Left ventricle myocardium inferior (tissue), 1 donor: ENCODE data around the gene AFAP1. TPM values are rescaled to one million over a fixed set of nuclear protein-coding genes. Genes with fewer than 3 reads are reported as not detected.

ENCODE experiments used
- DNase-seq: peaks from one replicate; pipeline ENCODE4 v3.0.0-alpha.2; 2020
- H3K27ac ChIP-seq: fragments of 200-600 bp; replicated peaks from 2 replicates; pipeline ENCODE4 v1.8.0; 2021
- H3K27me3 ChIP-seq: fragments of 200-600 bp; 2 replicates; pipeline ENCODE4 v1.8.0; 2021; ENCODE audit warnings: low read depth
- H3K36me3 ChIP-seq: fragments of 200-600 bp; 2 replicates; pipeline ENCODE4 v1.8.0; 2021
- H3K4me1 ChIP-seq: fragments of 200-600 bp; 2 replicates; pipeline ENCODE4 v1.8.0; 2021
- H3K4me3 ChIP-seq: fragments of 200-600 bp; 2 replicates; pipeline ENCODE4 v1.8.0; 2021; ENCODE audit warnings: mild to moderate bottlenecking, moderate library complexity
- H3K9me3 ChIP-seq: fragments of 200-600 bp; replicated peaks from 2 replicates; pipeline ENCODE4 v1.8.0; 2021
- intact Hi-C: fragments of 100-400 bp; cut with micrococcal nuclease; formaldehyde crosslinking; loops from one replicate; pipeline ENCODE4 v1.11.0; 2022
- total RNA-seq: library from RNA; stranded (reverse); fragmentation: NEBNext Ultra II Directional; extraction: Animal tissue kit (Norgen Biotek cat#: 25700); gene quantifications from one replicate; pipeline ENCODE4 v1.2.1, GENCODE V29; 2021
- TF ChIP-seq, protein P1 (sequence below): fragments of 200-600 bp; IDR thresholded peaks from 2 replicates; pipeline ENCODE4 v1.8.0; 2021; ENCODE audit warnings: antibody characterized with exemption, mild to moderate bottlenecking, borderline replicate concordance
- donor health status: DM: no; HTN: yes; CAD: no; lungs with severe emphysema.

AFAP1 gene
- total RNA-seq, 1 donor from 2014 or later: 6.8 TPM

DNA sequence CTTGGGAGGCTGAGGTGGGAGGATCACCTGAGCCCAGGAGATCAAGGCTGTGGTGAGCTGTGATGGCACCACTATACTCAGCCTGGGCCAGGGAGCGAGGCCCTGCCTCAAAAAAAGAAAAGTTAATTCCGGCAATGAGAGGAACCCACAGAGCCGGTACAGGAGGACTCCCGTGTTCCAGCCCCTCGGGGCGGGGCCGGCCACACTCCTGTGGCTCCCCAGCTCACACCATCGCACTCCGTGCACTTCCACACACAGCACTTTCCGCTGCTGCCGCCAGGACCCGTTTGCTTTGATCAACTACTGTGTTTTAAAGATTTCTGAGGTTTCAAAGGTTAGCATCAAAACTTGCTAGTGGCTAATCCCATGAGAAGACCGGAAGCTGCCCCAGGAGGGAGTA, 171.7 kb downstream of the AFAP1 start:
- peak; percentile 7 for DNase-seq
- Histone ChIP-seq H3K9me3 (no peaks in the 10 kb centered on the region), H3K36me3 (peaks cover 26% of the 10 kb centered on the region), H3K4me3 (no peak overlapping the region), H3K27me3 (no peaks in the 10 kb centered on the region), H3K4me1 (peaks cover 14% of the 10 kb centered on the region), H3K27ac (no peak overlapping the region)
- intact Hi-C loops: no loop called here
- TF ChIP-seq, protein P1, sequence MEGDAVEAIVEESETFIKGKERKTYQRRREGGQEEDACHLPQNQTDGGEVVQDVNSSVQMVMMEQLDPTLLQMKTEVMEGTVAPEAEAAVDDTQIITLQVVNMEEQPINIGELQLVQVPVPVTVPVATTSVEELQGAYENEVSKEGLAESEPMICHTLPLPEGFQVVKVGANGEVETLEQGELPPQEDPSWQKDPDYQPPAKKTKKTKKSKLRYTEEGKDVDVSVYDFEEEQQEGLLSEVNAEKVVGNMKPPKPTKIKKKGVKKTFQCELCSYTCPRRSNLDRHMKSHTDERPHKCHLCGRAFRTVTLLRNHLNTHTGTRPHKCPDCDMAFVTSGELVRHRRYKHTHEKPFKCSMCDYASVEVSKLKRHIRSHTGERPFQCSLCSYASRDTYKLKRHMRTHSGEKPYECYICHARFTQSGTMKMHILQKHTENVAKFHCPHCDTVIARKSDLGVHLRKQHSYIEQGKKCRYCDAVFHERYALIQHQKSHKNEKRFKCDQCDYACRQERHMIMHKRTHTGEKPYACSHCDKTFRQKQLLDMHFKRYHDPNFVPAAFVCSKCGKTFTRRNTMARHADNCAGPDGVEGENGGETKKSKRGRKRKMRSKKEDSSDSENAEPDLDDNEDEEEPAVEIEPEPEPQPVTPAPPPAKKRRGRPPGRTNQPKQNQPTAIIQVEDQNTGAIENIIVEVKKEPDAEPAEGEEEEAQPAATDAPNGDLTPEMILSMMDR: no peak

DNA sequence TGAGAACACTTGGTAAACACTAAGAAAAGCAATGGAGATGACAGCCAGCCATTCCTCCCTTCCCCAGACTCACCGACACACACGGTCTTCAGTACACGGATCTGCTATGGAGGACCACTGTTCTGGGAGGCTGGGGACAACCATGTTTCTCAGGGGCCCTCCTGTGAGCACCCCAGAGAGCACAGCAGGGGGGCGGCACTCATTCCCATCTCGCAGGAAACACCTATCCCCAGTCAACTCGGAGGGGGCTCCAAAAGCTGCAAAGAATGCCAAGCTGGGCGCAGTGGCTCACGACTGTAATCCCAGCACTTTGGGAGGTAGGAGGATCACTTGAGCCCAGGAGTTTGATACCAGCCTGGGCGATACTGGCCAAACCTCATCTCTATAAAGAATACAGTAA, 172.1 kb downstream of the AFAP1 start:
- intact Hi-C loops: no loop called here
- peak; percentile 4 for DNase-seq
- Histone ChIP-seq H3K4me1 (peaks cover 12% of the 10 kb centered on the region), H3K4me3 (no peak overlapping the region), H3K27ac (no peak overlapping the region), H3K9me3 (no peaks in the 10 kb centered on the region), H3K36me3 (peaks cover 25% of the 10 kb centered on the region), H3K27me3 (no peaks in the 10 kb centered on the region)
- TF ChIP-seq, protein P1: no peak

GRCh38 chr4:7766661-7767345, 172.9 kb downstream of the AFAP1 start:
- peaks cover 20% of the 10 kb centered on the region for H3K36me3 ChIP-seq
- H3K4me1 ChIP-seq: peaks cover 14% of the 10 kb centered on the region
- H3K9me3 ChIP-seq: no peaks in the 10 kb centered on the region
- H3K27ac ChIP-seq: no peak overlapping the region
- H3K4me3 ChIP-seq: no peak overlapping the region
- DNase-seq: peak; percentile 36
- intact Hi-C loops: no loop called here
- H3K27me3 ChIP-seq: no peaks in the 10 kb centered on the region
- TF ChIP-seq, protein P1: no peak

DNA sequence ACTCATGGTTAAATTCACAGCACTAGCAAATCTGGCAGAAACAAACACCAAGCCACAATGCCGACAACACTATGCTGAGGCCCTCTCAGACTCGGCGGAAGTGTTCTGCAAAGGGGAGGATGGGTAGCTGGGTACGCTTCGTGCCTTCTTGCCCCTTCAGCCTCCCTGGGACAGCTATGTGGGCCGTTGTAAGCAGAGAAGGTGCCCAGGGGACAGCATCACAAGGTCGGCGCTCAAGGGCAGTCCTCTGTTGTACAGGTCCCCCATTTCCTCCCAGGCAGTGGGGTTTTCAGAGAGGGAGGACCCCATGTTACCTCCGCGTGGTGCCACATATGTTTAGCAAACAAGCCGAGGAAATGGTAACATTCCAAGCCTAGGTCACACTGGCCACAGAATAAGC, 173.6 kb downstream of the AFAP1 start:
- Histone ChIP-seq H3K4me3 (no peak overlapping the region), H3K4me1 (peaks cover 15% of the 10 kb centered on the region), H3K9me3 (no peaks in the 10 kb centered on the region), H3K27ac (no peak overlapping the region), H3K36me3 (peaks cover 16% of the 10 kb centered on the region), H3K27me3 (no peaks in the 10 kb centered on the region)
- intact Hi-C loops: no loop called here
- no peak for DNase-seq
- TF ChIP-seq, protein P1: no peak

DNA sequence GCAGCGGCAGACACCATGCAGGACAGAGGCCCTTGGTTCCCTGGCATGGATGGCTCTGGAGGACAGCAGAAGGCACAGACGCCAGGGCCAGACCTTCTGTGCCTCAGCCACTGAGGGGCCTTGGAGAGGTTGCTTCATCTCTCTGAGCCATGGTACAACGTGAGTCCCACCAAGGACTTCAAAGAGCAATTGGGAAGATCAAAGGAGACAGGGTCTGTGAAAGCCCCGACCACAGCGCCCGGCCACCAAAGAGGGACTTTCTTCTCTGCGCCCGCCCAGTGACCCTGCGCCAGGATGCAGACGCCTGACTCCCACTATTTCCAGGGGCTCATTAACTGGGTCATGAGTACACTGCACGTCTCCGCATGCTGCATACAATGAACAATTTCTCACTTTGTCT, 174.0 kb downstream of the AFAP1 start:
- peak; percentile 1 for DNase-seq
- H3K27me3 ChIP-seq: no peaks in the 10 kb centered on the region
- TF ChIP-seq, protein P1: no peak
- no peaks in the 10 kb centered on the region for H3K9me3 ChIP-seq
- intact Hi-C loops: no loop called here
- H3K4me1 ChIP-seq: peaks cover 15% of the 10 kb centered on the region
- no peak overlapping the region for H3K4me3 ChIP-seq
- H3K27ac ChIP-seq: no peak overlapping the region
- peaks cover 16% of the 10 kb centered on the region for H3K36me3 ChIP-seq
